Adrenal gland (tissue), 5 donors: Measurements from ENCODE around the gene DSE.

Experiments used
- CTCF ChIP-seq, 6 experiments: fragments of 450-650 bp in 4 of 6; fragments of 200-600 bp in 2 of 6; sonication (generic) in 1 of 6; IDR thresholded peaks; 1 replicate in 5 of 6; 2 replicates in 1 of 6; pipeline versions ENCODE4 v1.5.1 to v1.8.0; 2016 to 2021; ENCODE audit warnings: antibody characterized with exemption in 6 of 6, mild to moderate bottlenecking in 2 of 6, moderate library complexity in 1 of 6
- POLR2A ChIP-seq, 2 donors: fragments of 450-650 bp; IDR thresholded peaks; one replicate each; pipeline ENCODE4 v1.6.1; 2017; ENCODE audit warnings: antibody characterized with exemption in 2 of 2, mild to moderate bottlenecking in 2 of 2, moderate library complexity in 1 of 2
- donor health status: DM: no; HTN: no; CAD: no.

GRCh38 chr6:116355796-116356195, 15.0 kb upstream of the DSE start:
- TF ChIP-seq POLR2A (IDR thresholded peaks at IDR 0.05): no peak
- no peak for TF ChIP-seq CTCF (IDR thresholded peaks at IDR 0.05)
